Keratinocyte (primary cell): ENCODE measurements around the gene SOX30. TPM values are rescaled to one million over a fixed set of nuclear protein-coding genes. Genes with fewer than 3 reads are reported as not detected.

Experiments used
- DNase-seq: peaks from one replicate; pipeline ENCODE4 v3.0.0-alpha.2; 2011; ENCODE audit warnings: low read depth, missing footprints, low spot score
- FAIRE-seq: peaks from 2 replicates; lab custom pipeline; 2011; peaks lifted over from hg19 to GRCh38; lab: Jason Lieb, UNC
- H2AFZ ChIP-seq: 2 replicates; pipeline ENCODE4 v1.6.0; 2012; ENCODE audit warnings: low read length, control low read depth, inconsistent platforms; ENCODE audit not compliant: control insufficient read depth
- H3K27ac ChIP-seq: 2 replicates; pipeline ENCODE4 v1.5.1; 2011; ENCODE audit warnings: low read length; ENCODE audit not compliant: control insufficient read depth, insufficient read depth
- H3K27me3 ChIP-seq: 3 replicates; pipeline ENCODE4 v1.6.0; 2011; ENCODE audit warnings: low read length; ENCODE audit not compliant: control insufficient read depth, insufficient read depth; ENCODE audit errors: extremely low read depth
- H3K36me3 ChIP-seq, 2 experiments: 2 replicates in 1 of 2; 3 replicates in 1 of 2; pipeline ENCODE4 v1.5.1; 2011; ENCODE audit warnings: low read length in 2 of 2, mild to moderate bottlenecking in 1 of 2; ENCODE audit not compliant: control insufficient read depth in 2 of 2, insufficient read depth in 2 of 2; ENCODE audit errors: extremely low read depth in 1 of 2
- H3K4me1 ChIP-seq: 3 replicates; pipeline ENCODE4 v1.5.1; 2011; ENCODE audit warnings: low read length; ENCODE audit not compliant: control insufficient read depth, insufficient read depth; ENCODE audit errors: extremely low read depth
- H3K4me2 ChIP-seq: 3 replicates; pipeline ENCODE4 v1.6.0; 2011; ENCODE audit warnings: low read depth, low read length; ENCODE audit not compliant: control insufficient read depth, insufficient read depth; ENCODE audit errors: extremely low read depth
- H3K4me3 ChIP-seq, 3 experiments: fragments of 200-600 bp in 1 of 3; sonication (generic) in 1 of 3; 2 replicates in 2 of 3; 3 replicates in 1 of 3; pipeline ENCODE4 v1.5.1; 2011 to 2016; ENCODE audit warnings: low read length in 3 of 3, mild to moderate bottlenecking in 3 of 3, control low read depth in 2 of 3, inconsistent platforms in 1 of 3, low read depth in 1 of 3, mixed read lengths in 1 of 3, mixed run types in 1 of 3, moderate library complexity in 1 of 3; ENCODE audit not compliant: control insufficient read depth in 2 of 3, insufficient read depth in 2 of 3; ENCODE audit errors: extremely low read depth in 1 of 3
- H3K79me2 ChIP-seq: 2 replicates; pipeline ENCODE4 v1.6.0; 2012; ENCODE audit warnings: low read length; ENCODE audit not compliant: control insufficient read depth, insufficient read depth
- H3K9ac ChIP-seq: 3 replicates; pipeline ENCODE4 v1.6.0; 2011; ENCODE audit warnings: low read length; ENCODE audit not compliant: control insufficient read depth, insufficient read depth; ENCODE audit errors: extremely low read depth
- H3K9me1 ChIP-seq: 3 replicates; pipeline ENCODE4 v1.6.0; 2011; ENCODE audit warnings: low read length; ENCODE audit not compliant: control insufficient read depth, insufficient read depth; ENCODE audit errors: extremely low read depth
- H3K9me3 ChIP-seq: 2 replicates; pipeline ENCODE4 v1.5.1; 2012; ENCODE audit warnings: low read depth, low read length; ENCODE audit not compliant: control insufficient read depth
- H4K20me1 ChIP-seq: 3 replicates; pipeline ENCODE4 v1.6.0; 2011; ENCODE audit warnings: low read length; ENCODE audit not compliant: control insufficient read depth, insufficient read depth; ENCODE audit errors: extremely low read depth
- EZH2 ChIP-seq: IDR thresholded peaks from one replicate; pipeline ENCODE4 v1.6.1; 2012; ENCODE audit warnings: inconsistent platforms, mild to moderate bottlenecking, low read length, moderate library complexity
- dilution Hi-C: fragments of 300-500 bp; cut with MboI; formaldehyde crosslinking; loops from one replicate; pipeline ENCODE4 v1.7.0; 2020; ENCODE audit warnings: low sequenced_read_pairs; ENCODE audit not compliant: extremely low pct_ligation_motif_present
- polyA plus RNA-seq, 5 experiments: library from polyadenylated mRNA; depleted of rRNA in 3 of 5; stranded (reverse) in 3 of 5; stranded (forward) in 1 of 5; unstranded in 1 of 5; fragments of >200 nt; gene quantifications; 1 replicate in 1 of 5; 2 replicates in 3 of 5; 3 replicates in 1 of 5; pipeline versions ENCODE4 v1.2.1 to v1.2.3, GENCODE V29; 2011 to 2012; ENCODE audit warnings: missing spikeins in 2 of 5, low read depth in 1 of 5, low replicate concordance in 1 of 5
- TF ChIP-seq, protein P1 (sequence below), 3 experiments: IDR thresholded peaks in 1 of 3; conservative IDR thresholded peaks in 1 of 3; optimal IDR thresholded peaks in 1 of 3; 2 replicates in 2 of 3; 3 replicates in 1 of 3; pipeline versions ENCODE3 to v1.5.1; 2011; ENCODE audit warnings: low read length in 3 of 3, mild to moderate bottlenecking in 3 of 3, moderate library complexity in 2 of 3, control low read depth in 1 of 3, inconsistent platforms in 1 of 3; ENCODE audit not compliant: insufficient read depth in 2 of 3; ENCODE audit errors: extremely low read depth in 1 of 3

The SOX30 gene
- polyA plus RNA-seq, 1 donor (not counting 4 experiments of a cell fraction or from before 2014, with no cell fraction given) = 0.05 TPM

- Histone ChIP-seq H3K4me2 (peak overlapping the region; percentile 67), H2AFZ (no peak overlapping the region), H3K9ac (peak overlapping the region; percentile 64), H3K27ac (peak overlapping the region; percentile 95), H3K9me3 (no peaks in the 10 kb centered on the region), H3K36me3 (no peaks in the 10 kb centered on the region), H3K4me1 (peaks cover 58% of the 10 kb centered on the region), H3K9me1 (no peaks in the 10 kb centered on the region), H3K79me2 (no peaks in the 10 kb centered on the region), H4K20me1 (no peaks in the 10 kb centered on the region), H3K4me3 (peak overlapping the region in 1 of 3 experiments; percentile 29), H3K27me3 (no peaks in the 10 kb centered on the region)
- DNase-seq (peak; percentile 54), FAIRE-seq (peak; percentile 96)
- dilution Hi-C loops = no loop called here
- TF ChIP-seq EZH2 = no peak
- TF ChIP-seq, protein P1, sequence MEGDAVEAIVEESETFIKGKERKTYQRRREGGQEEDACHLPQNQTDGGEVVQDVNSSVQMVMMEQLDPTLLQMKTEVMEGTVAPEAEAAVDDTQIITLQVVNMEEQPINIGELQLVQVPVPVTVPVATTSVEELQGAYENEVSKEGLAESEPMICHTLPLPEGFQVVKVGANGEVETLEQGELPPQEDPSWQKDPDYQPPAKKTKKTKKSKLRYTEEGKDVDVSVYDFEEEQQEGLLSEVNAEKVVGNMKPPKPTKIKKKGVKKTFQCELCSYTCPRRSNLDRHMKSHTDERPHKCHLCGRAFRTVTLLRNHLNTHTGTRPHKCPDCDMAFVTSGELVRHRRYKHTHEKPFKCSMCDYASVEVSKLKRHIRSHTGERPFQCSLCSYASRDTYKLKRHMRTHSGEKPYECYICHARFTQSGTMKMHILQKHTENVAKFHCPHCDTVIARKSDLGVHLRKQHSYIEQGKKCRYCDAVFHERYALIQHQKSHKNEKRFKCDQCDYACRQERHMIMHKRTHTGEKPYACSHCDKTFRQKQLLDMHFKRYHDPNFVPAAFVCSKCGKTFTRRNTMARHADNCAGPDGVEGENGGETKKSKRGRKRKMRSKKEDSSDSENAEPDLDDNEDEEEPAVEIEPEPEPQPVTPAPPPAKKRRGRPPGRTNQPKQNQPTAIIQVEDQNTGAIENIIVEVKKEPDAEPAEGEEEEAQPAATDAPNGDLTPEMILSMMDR (optimal IDR thresholded peaks at IDR 0.05 in 1 of 3, IDR thresholded peaks at IDR 0.05 in 1 of 3, conservative IDR thresholded peaks at IDR 0.05 in 1 of 3; ENCODE audit: extremely low read depth in 1 of 3, insufficient read depth in 2 of 3, low read length in 3 of 3) = no peak
Observed at GRCh38 chr5:157603333-157604190, 48.7 kb downstream of the SOX30 start.

DNA sequence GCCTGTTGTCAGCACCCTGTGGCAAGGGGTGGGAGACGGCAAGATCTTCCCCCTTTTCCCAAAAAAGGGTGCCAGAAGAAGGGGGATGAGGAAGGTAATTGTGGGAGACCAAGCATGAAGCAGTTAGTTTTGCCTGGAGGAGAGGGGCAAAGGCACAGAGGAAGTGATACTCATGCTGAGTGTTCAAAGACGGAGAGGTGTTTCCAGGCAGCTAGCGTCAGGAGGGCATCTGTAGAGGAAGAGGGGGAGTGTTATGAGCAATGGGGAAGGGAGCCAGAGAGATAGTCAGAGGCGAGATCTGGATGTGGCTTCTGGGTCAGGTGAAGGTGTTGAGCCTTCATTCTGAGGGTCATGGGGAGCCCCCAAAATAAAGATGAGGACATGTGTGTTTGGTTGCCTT is 49.7 kb downstream of the SOX30 start:
- no peaks in the 10 kb centered on the region for H4K20me1 ChIP-seq
- H3K4me3 ChIP-seq = no peak overlapping the region
- TF ChIP-seq EZH2 = no peak
- TF ChIP-seq, protein P1 (optimal IDR thresholded peaks at IDR 0.05 in 1 of 3, IDR thresholded peaks at IDR 0.05 in 1 of 3, conservative IDR thresholded peaks at IDR 0.05 in 1 of 3; ENCODE audit: extremely low read depth in 1 of 3, insufficient read depth in 2 of 3, low read length in 3 of 3) = no peak
- H3K9me1 ChIP-seq = no peaks in the 10 kb centered on the region
- peak overlapping the region; percentile 67 for H3K4me2 ChIP-seq
- dilution Hi-C loops = no loop called here
- peaks cover 48% of the 10 kb centered on the region for H3K4me1 ChIP-seq
- no peaks in the 10 kb centered on the region for H3K27me3 ChIP-seq
- no peak for DNase-seq
- H3K9ac ChIP-seq = peak overlapping the region; percentile 4
- H3K27ac ChIP-seq = peak overlapping the region; percentile 95
- no peaks in the 10 kb centered on the region for H3K36me3 ChIP-seq
- peak overlapping the region; percentile 83 for H2AFZ ChIP-seq
- H3K79me2 ChIP-seq = no peaks in the 10 kb centered on the region
- H3K9me3 ChIP-seq = no peaks in the 10 kb centered on the region
- FAIRE-seq = peak; percentile 85
